Measurements from ENCODE around the gene PTPRK.

Gene PTPRK

GRCh38 chr6:128135325-128135724 lies 385.1 kb downstream of the PTPRK start:
- no peak for DNase-seq (ENCODE audit: low read depth in 2 of 2)

- DNase-seq (ENCODE audit: low read depth in 2 of 2) = no peak
These were observed 388.8 kb downstream of the PTPRK start for GRCh38 chr6:128131566-128131965.

GRCh38 chr6:128131036-128131435 lies 389.4 kb downstream of the PTPRK start:
- DNase-seq (ENCODE audit: low read depth in 2 of 2) = no peak

GRCh38 chr6:128129679-128130078 lies 390.7 kb downstream of the PTPRK start:
- no peak for DNase-seq (ENCODE audit: low read depth in 2 of 2)

GRCh38 chr6:128127650-128128049 lies 392.7 kb downstream of the PTPRK start:
- DNase-seq (ENCODE audit: low read depth in 2 of 2) = no peak

- DNase-seq (ENCODE audit: low read depth in 2 of 2) = no peak
These were observed 395.7 kb downstream of the PTPRK start for GRCh38 chr6:128124713-128125112.

GRCh38 chr6:128121610-128122009 lies 398.8 kb downstream of the PTPRK start:
- DNase-seq (ENCODE audit: low read depth in 2 of 2) = no peak

GRCh38 chr6:128121190-128121589 lies 399.2 kb downstream of the PTPRK start:
- no peak for DNase-seq (ENCODE audit: low read depth in 2 of 2)

- DNase-seq (ENCODE audit: low read depth in 2 of 2) = no peak
These were observed 402.0 kb downstream of the PTPRK start for GRCh38 chr6:128118401-128118800.

GRCh38 chr6:128117916-128118315 lies 402.5 kb downstream of the PTPRK start:
- no peak for DNase-seq (ENCODE audit: low read depth in 2 of 2)

- DNase-seq (ENCODE audit: low read depth in 2 of 2) = no peak
These were observed 406.2 kb downstream of the PTPRK start for GRCh38 chr6:128114164-128114563.

- no peak for DNase-seq (ENCODE audit: low read depth in 2 of 2)
These were observed 407.9 kb downstream of the PTPRK start for GRCh38 chr6:128112494-128112893.

GRCh38 chr6:128111096-128111495 lies 409.3 kb downstream of the PTPRK start:
- no peak for DNase-seq (ENCODE audit: low read depth in 2 of 2)

GRCh38 chr6:128107682-128108081 lies 412.7 kb downstream of the PTPRK start:
- no peak for DNase-seq (ENCODE audit: low read depth in 2 of 2)

- DNase-seq (ENCODE audit: low read depth in 2 of 2) = no peak
These were observed 420.7 kb downstream of the PTPRK start for GRCh38 chr6:128099571-128100197.

- no peak for DNase-seq (ENCODE audit: low read depth in 2 of 2)
These were observed 422.3 kb downstream of the PTPRK start for GRCh38 chr6:128098000-128098581.

- no peak for DNase-seq (ENCODE audit: low read depth in 2 of 2)
These were observed 423.4 kb downstream of the PTPRK start for GRCh38 chr6:128097009-128097408.

- DNase-seq (ENCODE audit: low read depth in 2 of 2) = no peak
These were observed 425.0 kb downstream of the PTPRK start for GRCh38 chr6:128095362-128095761.

- DNase-seq (ENCODE audit: low read depth in 2 of 2) = no peak
These were observed 441.4 kb downstream of the PTPRK start for GRCh38 chr6:128079021-128079420.

- DNase-seq (ENCODE audit: low read depth in 2 of 2) = no peak
These were observed 442.1 kb downstream of the PTPRK start for GRCh38 chr6:128078276-128078675.

- no peak for DNase-seq (ENCODE audit: low read depth in 2 of 2)
These were observed 443.6 kb downstream of the PTPRK start for GRCh38 chr6:128076843-128077242.

- no peak for DNase-seq (ENCODE audit: low read depth in 2 of 2)
These were observed 445.8 kb downstream of the PTPRK start for GRCh38 chr6:128074567-128074966.

- no peak for DNase-seq (ENCODE audit: low read depth in 2 of 2)
These were observed 447.0 kb downstream of the PTPRK start for GRCh38 chr6:128073389-128073788.

GRCh38 chr6:128071212-128071611 lies 449.2 kb downstream of the PTPRK start:
- no peak for DNase-seq (ENCODE audit: low read depth in 2 of 2)

Measured in stimulated activated CD8-positive, alpha-beta memory T cell treated with anti-CD3 and anti-CD28 coated beads, Interleukin-7, amount 100 ng/mL, for 4 hours (primary cell).